HG03066 (cell line): ENCODE measurements around the gene ZNF777.
"Not testable (repeated sequence)": the region's sequence is repeated elsewhere in the genome, so short reads cannot be mapped to it uniquely, and the experiment has no call there.

ENCODE experiments used
- ATAC-seq: cut with Tn5 transposase; IDR thresholded peaks from one replicate; pipeline ENCODE4 v1.9.1; 2021; ENCODE audit warnings: low read depth; ENCODE audit not compliant: unreplicated experiment

Gene ZNF777

DNA sequence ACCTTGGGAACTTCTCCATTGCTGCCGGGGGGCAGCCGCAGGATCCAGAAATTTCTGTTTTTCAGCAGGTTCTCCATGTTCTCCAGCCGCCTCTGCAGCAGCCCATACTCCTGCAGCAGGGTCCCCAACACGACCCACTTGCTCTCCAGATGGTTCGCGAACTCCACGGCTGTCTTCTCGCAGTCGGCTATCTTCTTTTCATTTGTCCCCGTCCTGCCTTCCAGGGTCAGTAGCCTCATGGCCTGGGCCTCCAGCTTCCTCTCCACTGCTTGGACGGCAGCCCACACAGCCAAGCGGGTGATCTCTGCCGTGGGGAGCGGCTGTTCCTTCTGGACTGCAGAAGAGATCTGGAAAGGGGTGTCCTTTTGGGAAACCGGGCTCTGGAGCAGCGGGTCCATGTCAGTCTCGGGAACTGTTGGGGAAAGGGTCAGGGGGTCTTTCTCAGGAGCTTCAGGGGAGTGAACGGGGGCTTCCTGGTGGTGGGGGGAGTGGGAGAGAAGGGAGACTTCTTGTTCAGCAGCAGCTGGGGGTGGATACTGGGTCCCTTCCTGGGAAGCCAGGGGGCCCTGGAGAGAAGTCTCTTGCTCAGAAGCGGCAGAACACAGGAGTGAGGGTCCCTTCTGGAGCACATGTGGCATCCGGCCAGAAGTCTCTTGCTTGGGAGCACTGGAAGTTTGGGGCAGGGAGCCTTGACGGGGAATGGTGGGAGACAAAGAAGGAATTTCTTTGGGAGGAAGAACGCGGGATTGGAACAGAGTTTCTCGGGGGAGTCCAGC, 5.5 kb downstream of the ZNF777 start:
- ATAC-seq: no peak

DNA sequence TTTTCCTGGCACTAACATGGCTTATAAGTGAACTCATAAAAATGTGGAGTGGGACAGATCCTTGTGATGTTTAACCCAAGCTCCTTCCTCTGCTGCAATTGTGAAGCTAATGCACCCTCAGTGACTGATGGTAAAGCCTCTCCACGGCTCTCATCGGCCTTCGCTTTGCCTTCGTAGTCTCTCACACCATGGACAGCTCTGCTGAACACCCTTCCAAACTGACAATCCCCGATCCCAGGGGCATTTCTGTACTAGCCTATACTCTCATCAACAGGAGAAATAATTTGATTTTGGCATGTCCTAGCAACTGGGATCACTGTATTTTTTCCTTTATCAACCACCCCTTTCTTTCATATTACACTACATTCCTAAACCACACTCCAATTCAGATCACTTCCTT, 6.1 kb downstream of the ZNF777 start:
- ATAC-seq: no peak

DNA sequence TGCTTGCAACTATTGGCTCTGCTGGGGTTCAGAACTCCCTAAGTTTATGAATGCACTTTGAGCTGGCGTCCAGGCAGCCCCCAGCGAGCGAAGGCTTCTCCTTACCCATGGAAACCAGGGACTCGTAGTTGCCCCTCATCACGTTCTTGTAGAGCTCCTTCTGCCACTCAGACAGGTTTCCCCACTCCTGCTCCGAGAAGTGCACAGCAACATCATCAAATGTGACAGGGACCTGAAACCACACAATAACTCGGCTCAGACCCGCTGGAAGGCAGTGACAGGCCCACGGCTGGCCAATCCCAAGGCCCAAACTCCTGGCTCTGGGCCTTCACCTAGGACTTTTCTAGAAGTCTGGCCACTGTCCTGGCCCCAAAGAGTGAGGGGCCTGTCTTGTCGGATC, 6.9 kb downstream of the ZNF777 start:
- no peak for ATAC-seq

DNA sequence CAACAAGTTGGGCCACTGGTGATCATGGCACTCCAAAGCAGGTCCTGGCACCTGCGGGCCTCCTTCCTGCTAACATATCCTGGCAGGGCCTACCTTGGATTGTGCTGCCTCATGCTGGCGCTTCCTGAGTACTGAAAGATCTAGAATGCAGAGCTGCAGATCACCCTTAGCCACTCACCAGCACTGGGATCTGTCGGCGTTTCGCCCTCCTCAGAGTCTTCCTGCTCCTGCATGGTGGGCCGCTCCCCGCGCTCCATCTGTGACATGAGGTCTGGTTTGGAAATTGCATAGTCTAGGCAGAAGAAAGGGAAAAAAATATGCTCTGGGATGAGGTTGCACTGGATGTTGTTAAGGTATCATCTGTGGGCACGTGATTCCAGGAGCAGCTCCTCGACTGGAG, 10.0 kb downstream of the ZNF777 start:
- ATAC-seq: no peak

DNA sequence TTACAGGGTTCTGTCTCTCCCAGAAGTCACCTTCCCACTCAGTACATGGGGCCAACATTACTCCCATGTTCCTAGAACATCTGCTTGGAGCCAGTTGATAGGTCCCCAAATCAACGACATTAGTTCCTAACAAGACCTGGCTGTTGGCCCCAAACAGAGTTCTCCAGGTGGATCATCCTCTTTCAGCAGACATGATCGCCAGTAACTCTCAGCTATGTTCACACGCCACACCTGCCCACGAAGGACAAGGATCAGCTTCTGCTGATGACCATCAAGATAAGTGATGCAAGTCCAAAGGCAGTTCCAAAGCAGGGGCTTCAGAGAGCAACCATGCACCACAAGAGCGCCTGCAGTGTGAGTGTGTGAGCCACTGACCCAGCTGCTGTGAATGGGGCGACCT, 11.0 kb downstream of the ZNF777 start:
- no peak for ATAC-seq

DNA sequence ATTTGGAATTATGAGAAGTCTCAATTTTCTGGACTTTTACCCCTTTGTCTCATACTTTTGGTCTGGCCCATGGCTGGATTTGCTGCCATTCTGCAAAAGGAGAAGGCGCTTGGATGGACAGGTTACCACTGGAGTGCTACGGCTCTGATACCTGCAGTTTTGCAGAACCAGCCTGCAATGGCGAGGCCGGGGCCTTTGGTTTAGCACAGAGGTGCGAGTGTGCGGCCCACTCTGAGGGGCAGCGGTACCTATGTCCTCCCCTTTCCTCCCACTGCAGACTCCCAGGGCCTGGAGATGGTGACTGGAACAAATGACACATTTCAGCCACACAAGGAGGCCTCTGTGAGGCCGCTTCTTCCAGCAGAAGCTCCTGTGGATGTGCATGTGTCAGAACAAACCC, 11.9 kb downstream of the ZNF777 start:
- ATAC-seq: no peak

DNA sequence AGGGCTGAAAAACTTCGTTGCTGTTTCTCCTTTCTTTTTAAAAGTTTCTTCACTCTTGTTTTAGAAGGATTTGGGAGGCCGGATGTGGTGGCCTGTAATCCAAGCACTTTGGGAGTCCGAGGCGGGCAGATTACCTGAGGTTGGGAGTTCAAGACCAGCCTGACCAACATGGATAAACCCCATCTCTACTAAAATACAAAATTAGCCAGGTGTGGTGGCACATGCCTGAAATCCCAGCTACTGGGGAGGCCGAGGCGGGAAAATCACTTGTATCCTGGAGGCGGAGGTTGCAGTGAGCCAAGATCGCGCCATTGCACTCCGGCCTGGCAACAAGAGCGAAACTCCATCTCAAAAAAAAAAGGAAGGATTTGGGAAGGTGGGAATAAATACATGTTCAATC, 14.8 kb downstream of the ZNF777 start:
- ATAC-seq: not testable (repeated sequence)

DNA sequence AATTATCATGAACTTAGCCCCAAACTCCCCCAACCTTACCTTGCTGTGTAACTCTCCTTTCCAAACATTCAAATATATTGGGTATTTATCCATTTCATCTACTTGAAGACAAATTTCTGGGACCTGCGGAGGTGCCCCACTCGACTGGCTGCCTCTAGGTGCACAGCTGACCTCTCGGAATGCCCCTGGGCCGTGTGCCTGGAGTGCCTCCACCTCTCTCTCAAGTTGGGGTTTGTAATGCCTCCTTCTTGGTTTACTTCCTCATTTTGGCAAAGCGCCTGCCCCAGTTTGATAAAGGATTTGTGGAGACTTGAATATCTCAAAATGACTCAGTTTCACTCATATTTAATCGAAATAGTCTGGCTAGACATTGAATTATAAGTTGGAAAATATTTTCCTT, 16.6 kb downstream of the ZNF777 start:
- ATAC-seq: no peak

DNA sequence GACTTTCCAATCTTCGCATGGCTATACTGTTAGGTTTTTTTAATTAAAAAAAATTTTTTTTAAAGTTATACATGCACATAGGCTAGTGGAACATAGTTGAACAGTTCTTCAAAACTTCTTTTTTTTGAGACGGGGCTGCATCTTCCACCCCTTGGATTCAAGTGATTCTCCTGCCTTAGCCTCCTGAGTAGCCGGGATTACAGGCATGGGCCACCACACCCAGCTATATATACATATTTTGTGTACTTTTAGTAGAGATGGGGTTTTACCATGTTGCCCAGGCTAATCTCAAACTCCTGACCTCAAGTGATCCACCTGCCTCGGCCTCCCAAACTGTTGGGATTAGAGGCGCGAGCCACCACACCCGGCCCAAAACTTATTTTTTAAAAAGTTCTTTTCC, 17.3 kb downstream of the ZNF777 start:
- ATAC-seq: no peak

DNA sequence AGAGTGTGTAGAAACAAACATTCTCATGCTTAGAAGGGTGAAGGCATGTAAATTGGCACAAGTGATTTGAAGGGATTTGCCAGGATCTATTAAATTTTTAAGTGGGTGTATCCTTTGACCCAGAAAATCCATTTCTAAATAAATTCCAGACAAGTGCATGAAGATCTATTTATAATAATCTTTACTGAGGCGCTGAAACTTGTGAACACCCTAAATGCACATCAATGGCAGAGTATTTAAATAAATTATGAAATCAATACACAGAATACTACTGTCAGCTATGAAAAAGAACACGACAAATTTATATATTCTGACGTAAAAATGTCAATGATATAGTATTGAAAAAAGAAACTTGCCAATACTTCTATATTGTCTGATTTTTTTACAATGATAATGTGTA, 17.9 kb downstream of the ZNF777 start:
- ATAC-seq: no peak

DNA sequence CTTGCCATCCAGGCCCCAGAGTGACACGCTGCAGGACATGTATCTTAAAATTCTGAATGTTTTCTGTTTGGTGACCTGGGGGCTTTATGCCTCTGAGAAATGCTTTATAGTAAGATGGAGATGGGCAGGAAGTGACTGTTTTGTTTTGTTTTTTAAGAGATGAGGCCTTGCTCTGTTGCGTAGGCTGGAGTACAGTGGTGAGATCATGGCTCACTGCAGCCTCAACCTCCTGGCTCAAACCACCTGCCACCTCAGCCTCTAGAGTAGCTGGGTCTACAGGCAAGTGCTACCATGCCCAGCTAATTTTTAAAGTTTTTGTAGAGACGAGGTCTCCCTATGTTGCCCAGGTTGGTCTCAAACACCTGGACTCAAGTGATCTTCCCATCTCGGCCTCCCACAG, 20.6 kb downstream of the ZNF777 start:
- ATAC-seq: no peak

DNA sequence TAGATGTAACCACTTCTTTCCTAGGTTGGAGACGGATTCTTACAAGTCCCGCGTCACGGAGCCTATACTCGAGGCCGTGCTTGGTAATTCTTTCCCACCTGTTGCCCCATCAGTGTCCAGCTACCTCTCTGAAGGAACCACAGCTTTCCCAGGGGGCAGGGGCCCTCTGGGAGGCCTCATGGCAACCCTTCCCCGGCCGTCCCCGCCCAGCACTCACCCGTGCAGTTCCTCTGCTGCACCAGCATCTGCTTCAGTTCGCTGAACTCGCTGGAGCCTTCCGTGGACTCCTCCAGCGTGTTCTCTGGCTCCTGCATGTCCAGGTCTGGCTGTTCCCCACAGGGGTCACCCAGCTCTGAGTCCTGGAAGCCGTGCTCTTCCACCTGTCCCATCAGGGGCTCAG, 24.5 kb downstream of the ZNF777 start:
- no peak for ATAC-seq

DNA sequence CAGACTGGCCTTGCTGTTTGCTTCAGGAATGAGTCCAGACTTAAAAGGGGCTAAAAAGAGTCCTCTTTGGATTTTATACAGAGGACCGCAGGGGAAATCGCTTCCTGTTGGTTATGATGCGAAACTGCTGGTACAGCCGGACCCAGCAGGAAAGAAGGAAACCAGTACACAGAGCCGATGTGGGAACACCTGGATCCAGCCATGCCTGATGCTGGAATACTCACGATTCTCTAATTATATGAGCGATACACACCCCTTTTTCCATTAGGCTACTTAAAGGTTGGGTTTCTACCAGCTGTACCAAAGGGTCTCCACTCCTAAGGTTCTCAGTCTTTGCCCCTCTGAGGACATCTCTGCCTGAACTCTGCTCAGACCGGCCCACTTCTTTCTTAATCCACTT, 27.7 kb downstream of the ZNF777 start:
- ATAC-seq: no peak

DNA sequence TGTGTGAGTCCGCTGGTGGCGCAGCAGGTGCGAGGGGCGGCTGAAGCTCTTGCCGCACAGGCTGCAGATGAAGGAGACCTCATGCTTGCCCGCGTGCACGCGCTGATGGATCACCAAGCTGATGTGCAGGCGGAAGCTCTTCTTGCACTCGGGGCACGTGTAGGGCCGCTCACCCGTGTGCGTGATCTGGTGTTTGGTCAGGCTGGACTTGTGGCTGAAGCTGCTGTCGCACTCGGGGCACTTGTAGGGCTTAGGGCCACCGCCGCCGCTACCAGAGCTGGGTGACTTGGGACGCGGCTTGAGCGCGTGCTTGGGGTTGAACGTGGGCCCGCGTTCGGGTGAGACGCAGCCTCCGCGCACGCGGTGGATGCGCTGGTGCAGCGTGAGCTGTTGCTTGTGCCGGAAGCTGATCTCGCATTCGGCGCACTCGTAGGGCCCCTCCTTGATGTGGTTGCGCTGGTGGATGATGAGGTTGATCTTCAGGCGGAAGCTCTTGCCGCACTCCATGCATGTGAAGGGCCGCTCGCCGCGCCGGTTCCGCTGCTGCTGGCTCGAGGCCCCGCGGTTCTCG, 28.7 kb downstream of the ZNF777 start:
- no peak for ATAC-seq

DNA sequence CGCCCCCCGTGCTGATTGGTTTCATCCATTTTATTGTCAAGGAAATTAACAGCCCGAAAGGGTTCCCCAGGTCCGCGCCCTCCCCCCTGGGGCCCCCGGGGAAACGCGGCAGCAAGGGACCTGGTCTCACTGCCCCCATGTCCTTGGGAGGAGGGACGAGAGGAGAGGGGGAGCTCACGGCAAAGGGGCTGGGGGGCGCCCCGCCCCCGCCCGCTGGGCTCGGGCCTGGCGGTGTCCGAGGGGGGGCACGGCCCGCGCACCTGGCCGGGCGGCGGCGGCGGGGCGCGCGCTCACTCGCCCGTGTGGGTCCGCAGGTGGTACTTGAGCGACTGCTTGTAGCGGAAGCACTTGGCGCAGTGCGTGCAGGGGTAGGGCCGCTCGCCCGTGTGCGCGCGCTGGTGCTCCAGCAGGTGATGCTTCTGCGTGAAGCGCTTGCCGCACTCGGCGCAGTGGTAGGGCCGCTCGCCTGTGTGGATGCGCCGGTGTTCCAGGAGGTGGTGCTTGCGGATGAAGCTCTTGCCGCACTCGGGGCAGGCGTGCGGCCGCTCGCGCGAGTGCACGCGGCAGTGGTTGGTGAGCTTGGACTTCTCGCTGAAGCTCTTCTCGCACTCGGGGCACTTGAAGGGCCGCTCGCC, 29.3 kb downstream of the ZNF777 start:
- ATAC-seq: no peak

DNA sequence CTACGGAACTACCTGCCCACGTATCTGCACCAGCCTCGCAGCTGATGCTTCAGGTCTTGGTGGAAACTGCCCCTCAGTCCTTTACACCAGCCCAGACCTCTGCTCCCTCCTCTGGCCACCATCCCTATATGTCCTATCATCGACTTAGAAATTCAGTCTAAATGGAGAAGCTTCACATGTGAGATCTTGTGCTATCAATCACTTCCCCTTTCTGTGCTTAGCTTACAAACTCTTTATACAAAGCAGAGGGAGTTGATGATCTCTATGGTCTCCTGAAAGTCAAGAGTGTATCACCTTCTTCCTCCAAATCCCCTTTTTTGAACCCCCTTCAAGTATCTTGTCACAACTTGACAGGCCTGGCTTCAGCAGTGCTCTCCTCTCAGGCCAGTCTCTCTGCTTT, 30.7 kb downstream of the ZNF777 start:
- no peak for ATAC-seq

DNA sequence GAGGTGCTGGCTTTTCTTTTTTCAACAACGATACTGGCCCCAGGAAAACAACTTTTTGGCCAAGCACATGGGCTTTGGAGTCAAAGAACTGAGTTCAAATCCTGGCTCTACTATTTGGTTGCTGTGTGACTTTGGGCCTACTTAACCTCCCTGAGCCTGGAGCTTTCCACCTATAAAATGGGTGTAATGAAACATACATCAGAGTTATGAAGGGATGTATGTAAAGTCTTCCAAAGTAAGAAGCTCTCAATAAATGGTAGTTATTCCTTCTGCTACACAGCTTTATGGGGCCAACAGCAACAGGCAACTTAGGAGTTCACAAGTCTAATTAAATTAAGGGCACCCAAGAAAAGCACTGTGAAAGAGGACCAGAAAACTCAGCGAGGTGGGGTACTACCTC, 33.0 kb downstream of the ZNF777 start:
- no peak for ATAC-seq

DNA sequence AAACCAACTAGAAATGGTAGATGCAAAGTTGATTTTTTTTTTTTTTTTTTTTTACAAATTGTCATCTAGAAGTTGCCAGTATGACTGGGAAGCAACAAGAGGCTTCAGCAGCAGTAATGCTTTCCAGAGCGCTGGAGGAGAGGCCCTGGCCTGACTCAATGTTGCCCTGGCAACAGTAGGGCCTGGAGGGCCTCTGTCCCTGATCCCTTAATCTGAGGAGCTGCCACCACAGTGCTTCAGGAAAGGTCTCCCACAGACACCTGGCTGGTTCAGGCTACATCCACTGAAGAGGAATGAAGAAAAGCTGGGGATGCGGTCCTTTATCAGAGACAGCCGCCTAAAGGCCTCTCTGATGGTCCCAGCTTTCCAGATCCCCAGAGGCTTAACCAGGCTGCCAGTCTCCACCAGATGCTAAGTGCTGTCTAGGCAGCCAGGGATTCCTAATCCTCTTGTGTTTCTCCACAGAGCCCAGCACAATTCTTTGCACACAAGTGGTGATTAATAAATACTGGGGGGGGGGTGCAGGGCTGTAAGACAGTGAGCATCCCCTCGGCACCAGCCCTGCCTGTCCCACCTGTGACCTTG, 33.7 kb downstream of the ZNF777 start:
- ATAC-seq: no peak

DNA sequence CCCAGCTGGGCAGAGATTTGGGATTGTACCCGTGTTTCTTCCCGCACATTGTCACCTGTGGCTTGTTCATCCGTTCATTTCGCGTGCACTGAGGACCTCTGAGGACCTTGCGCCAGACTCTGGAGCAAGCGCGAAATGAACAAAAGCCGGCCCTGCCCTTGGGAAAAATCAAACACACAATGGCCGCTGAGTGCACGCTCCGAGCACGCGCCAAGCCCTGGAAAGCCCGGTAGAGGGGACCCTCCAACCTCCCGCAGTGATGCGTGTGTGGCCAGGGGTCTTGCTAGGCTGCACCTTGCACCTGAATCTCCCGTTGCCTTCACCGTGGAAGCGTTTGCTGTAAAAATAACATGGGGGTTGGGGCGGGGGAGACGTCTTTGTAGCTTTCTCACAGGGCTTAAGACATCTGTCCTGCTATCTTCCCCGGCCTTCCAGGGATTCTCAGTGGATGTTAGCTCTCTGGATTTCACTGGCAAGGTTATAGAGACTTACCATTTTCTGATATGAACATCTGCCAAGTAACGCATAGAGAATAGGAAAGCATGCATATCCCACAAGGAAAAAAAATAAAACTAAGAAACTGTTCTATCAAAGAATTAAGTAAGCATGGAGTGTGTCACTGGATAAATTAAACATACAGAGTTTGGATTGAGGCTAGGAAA, 37.3 kb downstream of the ZNF777 start:
- ATAC-seq: no peak

DNA sequence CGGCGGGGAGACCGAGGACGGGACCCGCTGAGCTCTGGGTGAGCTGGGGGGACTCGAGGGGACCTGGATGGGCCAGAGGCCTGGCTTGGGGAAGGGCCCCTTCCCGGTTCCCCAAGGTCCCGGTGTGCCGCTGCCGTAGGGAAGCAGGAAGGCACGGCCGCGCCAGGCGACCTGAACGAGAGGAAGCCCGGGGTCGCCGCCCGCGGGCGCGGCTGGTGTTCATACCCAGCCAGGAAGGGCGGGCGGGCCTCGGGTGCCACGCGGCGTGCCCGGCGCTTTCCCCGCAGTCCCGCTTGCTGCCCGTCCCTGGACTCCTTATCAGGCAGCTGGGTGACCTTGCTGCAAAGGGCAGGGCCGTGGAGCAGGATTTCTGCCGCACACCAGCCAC, 38.0 kb downstream of the ZNF777 start:
- peak; percentile 1 for ATAC-seq

DNA sequence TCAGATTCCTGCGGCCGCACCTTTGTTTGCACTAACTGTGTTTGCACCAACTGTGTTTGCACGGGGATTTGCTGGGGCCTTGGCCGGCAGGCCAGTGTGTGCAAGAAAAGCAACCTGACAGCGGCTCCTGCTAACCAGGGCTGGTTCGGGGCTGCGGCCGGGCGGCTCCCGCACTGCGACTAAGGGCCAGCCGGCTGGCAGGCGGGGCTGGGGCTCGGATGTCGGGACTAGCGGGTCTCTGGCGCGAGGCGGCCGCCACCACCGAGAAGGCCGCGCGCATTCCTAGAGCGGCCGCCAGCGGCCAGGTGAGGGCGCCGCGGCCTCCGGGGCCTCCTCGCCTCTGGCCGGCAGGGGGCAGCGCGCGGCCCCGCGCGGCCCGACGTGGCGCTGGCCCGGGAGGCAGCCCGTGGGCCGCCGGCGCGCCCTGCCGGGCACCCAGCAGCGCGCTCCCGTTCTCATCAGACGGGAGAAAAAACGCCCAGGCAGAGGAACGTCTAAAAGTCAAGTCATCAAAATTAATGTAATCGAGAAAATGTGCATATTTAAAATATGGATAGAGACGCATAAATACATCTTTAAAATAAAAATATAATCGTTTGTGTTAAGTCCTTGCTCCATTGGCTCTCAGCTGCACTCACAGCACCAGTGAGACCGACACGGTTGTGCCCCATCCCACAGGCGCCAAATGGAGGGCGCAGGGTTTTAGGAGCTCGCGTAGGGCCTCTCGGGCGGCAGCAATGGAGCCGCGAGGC, 38.5 kb downstream of the ZNF777 start:
- ATAC-seq: peak; percentile 94
